Posterior vena cava (tissue), 2 donors: ENCODE results near the gene MCTP1. TPM values are rescaled to one million over a fixed set of nuclear protein-coding genes. Genes with fewer than 3 reads are reported as not detected.

ENCODE experiments used
- DNase-seq: peaks from one replicate; pipeline ENCODE4 v3.0.0-alpha.2; 2020; ENCODE audit warnings: low spot score
- intact Hi-C, 2 donors: fragments of 100-400 bp; cut with DNase I; formaldehyde crosslinking; loops; one replicate each; pipeline versions ENCODE4 v1.14.1 to v1.14.2; 2022 to 2023
- total RNA-seq, 2 donors: library from RNA; stranded (reverse); fragmentation: NEBNext Ultra II Directional; extraction: Animal tissue kit (Norgen Biotek cat#: 25700); gene quantifications; one replicate each; pipeline ENCODE4 v1.2.1, GENCODE V29; 2021
- donor health status: DM: yes; HTN: yes; CAD: no.
- donor health status: DM: yes; HTN: yes; CAD: no.

The MCTP1 gene
- total RNA-seq, 2 donors from 2014 or later = 23.8 to 38.9 TPM

GRCh38 chr5:94928891-94929290, 356.0 kb downstream of the MCTP1 start:
- intact Hi-C loops = no loop called here
- DNase-seq = no peak

DNA sequence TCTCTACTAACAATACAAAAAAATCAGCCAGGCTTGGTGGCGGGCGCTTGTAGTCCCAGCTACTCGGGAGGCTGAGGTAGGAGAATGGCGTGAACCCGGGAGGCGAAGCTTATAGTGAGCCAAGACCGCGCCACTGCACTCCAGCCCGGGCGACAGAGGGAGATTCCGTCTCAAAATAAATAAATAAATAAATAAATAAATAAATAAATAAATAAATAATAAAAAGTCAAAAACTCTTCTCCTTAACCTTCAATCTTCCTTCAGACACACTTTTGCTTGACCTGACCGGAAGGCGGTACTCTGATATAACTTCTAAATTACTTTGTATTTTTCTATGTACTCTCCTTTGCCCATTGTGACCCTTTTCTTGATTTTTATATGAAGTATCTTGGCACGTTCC, 364.3 kb downstream of the MCTP1 start:
- DNase-seq = no peak
- intact Hi-C loops = loop anchor here in 1 of 2 donors (2.0 kb wide), 1 partner anchor 68 kb away; no protein-coding TSS in a partner anchor

DNA sequence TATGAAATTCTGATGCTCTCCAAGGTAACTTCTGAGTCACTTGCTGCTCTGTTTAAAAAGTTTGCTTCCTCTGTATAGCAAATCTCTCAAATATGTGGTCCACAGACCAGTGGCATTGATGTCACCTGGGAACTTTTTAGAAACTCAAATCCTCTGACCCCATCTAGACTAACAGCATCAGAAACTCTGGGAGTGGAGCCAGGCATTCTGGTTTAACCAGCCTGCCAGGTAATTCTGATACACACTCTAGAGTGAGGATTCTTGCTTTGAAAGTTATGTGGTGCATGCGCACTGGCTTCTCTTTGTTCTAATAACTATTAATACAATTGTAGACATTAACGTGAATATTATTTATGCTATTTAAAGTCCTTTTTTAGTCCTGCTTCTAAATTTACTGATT, 368.3 kb downstream of the MCTP1 start:
- intact Hi-C loops = no loop called here
- DNase-seq = no peak

- intact Hi-C loops = no loop called here
Measured at GRCh38 chr5:94911276-94911675, 373.6 kb downstream of the MCTP1 start.

DNA sequence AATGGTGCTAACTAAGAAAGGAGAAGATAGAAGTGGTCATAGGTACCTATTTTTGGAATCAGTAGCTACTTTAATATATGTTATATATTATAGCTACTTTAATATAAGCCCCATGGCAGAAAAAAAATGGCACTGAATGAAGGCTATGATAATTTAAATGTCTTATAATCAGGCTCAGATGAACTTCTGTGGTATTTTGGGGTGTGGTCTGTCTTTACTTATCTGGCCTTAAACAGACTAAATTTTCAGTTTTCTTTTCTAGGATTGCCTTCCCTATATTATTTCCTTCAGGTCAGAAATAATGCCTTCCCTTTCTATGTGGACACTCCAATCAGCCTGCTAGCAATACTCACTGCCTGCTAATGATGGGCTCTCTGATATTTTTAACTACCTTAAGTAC, 374.2 kb downstream of the MCTP1 start:
- intact Hi-C loops = no loop called here

More at GRCh38 chr5:94911276-94911675, 373.6 kb downstream of the MCTP1 start:
- DNase-seq = no peak

DNA sequence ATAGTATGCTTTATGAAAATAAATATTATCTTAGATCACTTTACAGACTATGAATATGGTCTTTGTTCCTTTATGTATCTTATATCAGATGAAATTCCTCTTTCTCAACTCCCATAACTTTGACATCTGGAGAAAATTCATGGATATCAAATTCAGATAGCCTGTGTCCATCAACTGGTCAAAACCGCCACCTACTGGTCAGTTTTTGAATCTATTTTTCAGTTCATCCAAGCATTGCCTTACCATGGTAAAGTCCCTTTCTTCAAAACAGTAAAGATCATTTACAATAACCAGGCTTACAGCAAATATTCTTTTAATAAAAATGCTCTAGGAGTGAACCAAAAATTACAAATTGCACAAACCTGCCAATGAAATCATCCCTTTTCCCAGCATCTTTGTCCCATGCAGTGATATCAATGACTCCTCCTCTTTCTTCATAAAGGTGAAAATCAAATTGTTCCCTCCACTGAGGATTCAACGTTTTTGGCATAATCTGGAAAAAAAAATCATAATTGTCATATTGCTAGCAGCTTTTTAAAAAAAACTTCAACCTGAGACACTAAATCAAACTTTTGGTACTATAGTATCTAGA, 375.9 kb downstream of the MCTP1 start:
- intact Hi-C loops = no loop called here

More for the DNA sequence above, 374.2 kb downstream of the MCTP1 start:
- DNase-seq = no peak

DNA sequence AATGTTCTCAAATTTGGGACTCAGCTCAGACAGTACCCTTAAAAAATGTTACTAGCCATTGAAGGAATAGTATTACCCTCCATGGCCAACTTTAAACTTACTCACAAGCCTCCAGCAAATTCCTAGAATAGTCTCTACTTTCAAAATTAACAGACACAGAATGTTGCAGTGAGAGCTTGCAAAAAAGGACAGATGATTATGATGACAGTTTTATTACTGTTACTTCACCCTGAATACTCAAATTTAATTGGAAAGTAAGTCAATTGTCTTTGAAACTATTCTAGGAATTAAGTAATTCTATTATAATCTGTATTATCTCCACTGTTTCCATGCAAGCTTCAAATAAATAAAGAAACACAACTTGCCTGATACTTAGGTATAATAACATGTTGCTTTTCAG, 378.1 kb downstream of the MCTP1 start:
- intact Hi-C loops = no loop called here
- no peak for DNase-seq

More for the DNA sequence above, 375.9 kb downstream of the MCTP1 start:
- no peak for DNase-seq

DNA sequence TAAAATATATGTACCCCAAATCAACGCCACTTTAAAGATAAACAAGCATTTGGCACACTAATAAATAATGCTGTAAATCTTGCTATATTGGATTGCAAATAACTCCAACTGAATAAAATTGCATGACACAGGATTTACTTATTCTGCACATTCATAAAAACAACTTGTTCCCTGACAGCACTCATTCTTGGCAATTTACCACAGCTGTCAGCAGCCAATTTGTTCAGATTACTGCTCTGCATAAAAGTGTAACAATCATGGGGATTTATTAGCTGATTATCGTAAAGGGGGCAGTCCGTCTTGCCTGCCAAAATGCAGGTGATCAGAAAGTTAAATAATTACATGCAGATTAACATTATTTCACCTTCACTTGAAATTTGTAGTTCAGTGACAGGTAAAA, 381.2 kb downstream of the MCTP1 start:
- DNase-seq = no peak
- intact Hi-C loops = no loop called here

- intact Hi-C loops = no loop called here
Measured at GRCh38 chr5:94901191-94901979, 383.5 kb downstream of the MCTP1 start.

GRCh38 chr5:94900006-94900505, 384.8 kb downstream of the MCTP1 start:
- no peak for DNase-seq
- intact Hi-C loops = no loop called here

More at GRCh38 chr5:94901191-94901979, 383.5 kb downstream of the MCTP1 start:
- no peak for DNase-seq

DNA sequence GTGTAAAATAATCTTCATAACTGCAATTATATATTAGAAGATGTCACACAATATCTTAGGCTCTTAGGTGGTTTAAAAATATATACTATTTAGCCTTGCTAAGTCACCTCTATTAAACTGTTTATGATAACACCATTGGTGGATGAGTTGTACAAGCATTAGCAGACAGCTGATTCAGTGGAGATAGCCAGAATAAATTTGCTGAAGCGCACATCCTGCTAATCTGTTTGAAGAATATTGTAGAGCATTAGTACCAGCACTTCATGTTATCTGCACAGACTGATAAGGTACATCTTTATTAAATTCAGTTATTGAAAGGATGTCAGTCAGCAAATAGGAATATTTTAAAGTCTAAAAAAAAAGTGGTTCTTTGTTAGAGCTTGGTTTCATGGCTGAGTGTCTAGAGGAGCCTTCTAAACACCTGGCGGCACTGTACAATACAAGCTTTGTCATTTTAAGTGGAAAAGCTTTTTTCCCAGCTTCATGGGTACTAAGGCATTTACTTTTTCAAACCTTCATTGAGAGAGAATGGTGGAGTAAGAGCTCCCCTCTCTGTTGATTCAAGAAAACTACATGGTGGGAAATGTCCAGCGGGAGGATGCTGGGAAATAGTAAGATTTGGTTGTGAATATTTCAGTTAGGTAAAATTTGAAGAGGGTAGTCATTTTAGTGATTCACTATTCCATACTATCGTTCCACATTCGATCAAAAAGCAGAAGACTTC, 391.3 kb downstream of the MCTP1 start:
- intact Hi-C loops = loop anchor here in 1 of 2 donors (10.0 kb wide), 1 partner anchor 1251 kb away; no protein-coding TSS in a partner anchor

DNA sequence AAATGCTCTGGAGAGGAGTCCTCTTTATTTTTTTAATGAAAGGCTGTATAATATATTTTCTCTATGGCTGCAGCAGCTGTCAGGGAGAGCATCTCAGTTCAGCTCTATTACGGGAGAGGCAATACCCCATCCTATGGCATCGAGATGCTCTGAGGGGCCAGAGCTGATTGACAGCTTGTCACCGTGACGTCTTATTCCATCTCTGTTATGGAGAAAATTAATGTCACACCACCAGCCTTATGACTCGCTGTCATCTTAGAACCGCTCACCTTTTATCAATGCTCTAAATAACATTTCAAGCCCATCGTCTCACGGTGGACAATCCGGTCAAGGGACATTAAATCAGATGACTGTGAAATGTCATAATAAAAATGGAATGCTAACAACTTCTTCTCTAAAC, 392.9 kb downstream of the MCTP1 start:
- DNase-seq = no peak

More for the DNA sequence above, 391.3 kb downstream of the MCTP1 start:
- no peak for DNase-seq

GRCh38 chr5:94891565-94891964, 393.3 kb downstream of the MCTP1 start:
- intact Hi-C loops = loop anchor here in 1 of 2 donors (10.0 kb wide), 1 partner anchor 1253 kb away; no protein-coding TSS in a partner anchor

More for the DNA sequence above, 392.9 kb downstream of the MCTP1 start:
- intact Hi-C loops = loop anchor here in 1 of 2 donors (10.0 kb wide), 1 partner anchor 1253 kb away; no protein-coding TSS in a partner anchor

GRCh38 chr5:94890907-94891306, 394.0 kb downstream of the MCTP1 start:
- intact Hi-C loops = loop anchor here in 1 of 2 donors (10.0 kb wide), 1 partner anchor 1254 kb away; no protein-coding TSS in a partner anchor
- no peak for DNase-seq

More at GRCh38 chr5:94891565-94891964, 393.3 kb downstream of the MCTP1 start:
- DNase-seq = no peak

DNA sequence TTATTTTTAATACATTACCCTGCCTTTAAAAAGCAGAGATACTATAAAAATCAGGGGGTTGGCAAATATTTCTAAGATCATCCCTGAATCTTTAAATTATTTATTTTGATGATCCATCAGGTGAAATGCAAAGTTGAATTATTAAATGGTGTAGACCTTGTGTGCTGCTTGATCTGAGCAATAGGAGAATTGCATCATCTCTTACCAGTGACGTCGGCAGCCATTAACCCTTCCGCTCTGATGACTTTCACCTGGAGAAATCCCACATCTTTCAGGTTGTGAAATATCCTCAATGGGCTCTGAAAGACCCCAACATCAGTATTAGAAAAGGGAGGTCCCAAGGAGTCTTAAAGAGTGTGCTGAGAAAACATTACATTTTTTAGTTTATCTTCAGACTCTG, 396.2 kb downstream of the MCTP1 start:
- intact Hi-C loops = no loop called here
- no peak for DNase-seq

DNA sequence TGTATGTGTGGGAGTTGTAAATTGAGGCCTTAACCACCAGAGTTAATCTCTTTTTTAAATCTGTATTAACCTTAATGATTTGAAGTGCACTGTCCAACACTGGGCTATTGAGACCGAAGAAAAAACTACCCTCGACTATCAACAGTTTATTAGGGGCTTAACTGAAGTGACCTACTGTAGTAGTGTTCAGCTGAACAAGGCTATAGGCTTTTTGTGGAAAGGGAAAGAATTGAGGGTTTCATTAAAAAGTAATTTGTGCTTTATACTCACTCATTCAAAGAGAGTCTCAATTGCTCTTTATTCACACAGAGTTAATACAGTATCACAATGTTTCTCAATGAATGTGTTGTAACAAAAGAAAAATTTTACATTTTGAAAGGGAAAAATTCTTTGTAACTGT, 399.0 kb downstream of the MCTP1 start:
- DNase-seq = no peak

GRCh38 chr5:94884311-94884710, 400.6 kb downstream of the MCTP1 start:
- peak; percentile 74 for DNase-seq
- intact Hi-C loops = no loop called here

More for the DNA sequence above, 399.0 kb downstream of the MCTP1 start:
- intact Hi-C loops = no loop called here

- intact Hi-C loops = no loop called here
- no peak for DNase-seq
Measured at GRCh38 chr5:94872526-94872925, 412.4 kb downstream of the MCTP1 start.

DNA sequence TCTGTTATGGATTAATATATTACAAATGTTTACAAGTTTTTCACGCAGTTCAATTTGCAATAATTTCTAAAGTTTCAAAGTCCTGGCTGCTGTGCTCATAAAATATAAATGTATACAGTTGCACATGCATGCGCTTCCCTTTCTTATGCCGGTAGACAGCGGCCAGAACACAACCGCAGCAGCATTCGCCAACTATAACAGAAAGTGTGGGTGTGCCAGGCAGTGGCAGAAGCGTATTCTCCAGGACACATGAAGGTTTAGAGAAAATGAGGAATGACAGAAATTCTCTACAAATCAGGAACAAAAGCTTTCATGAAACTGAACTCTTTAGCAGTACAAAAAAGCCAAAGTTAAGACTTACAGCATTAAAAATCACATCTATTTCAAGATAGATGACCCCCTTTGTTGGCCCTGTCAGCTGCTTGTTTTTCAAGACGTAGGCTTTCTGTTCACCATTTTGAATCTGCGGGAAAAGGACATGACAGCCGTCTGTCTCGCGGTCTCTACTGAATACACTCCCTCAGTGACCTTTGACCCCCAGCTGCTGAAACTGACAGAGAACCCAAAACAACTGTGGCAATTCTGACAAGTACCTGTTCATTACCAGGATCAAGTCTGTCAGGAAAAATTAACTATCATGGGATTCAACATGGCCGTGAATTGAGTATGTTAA, 414.2 kb downstream of the MCTP1 start:
- intact Hi-C loops = loop anchor here in 1 of 2 donors (2.0 kb wide), 1 partner anchor 34 kb away; no protein-coding TSS in a partner anchor
- DNase-seq = no peak
